ENCODE results near the gene COX7C. TPM values are rescaled to one million over a fixed set of nuclear protein-coding genes. Genes with fewer than 3 reads are reported as not detected.
A peak's percentile ranks its signal among the peaks of the same experiment; 100 is the strongest.
"Not testable (repeated sequence)": the region's sequence is repeated elsewhere in the genome, so short reads cannot be mapped to it uniquely, and the experiment has no call there.

Gene COX7C
- polyA plus RNA-seq, result 100 to 1,000 TPM; 503 to 843 TPM

- Histone ChIP-seq H3K4me3 (ENCODE audit: low read depth in 1 of 2, low read length in 2 of 2) (peak within 1 kb of the TSS; percentile 77 to 97), H3K4me1 (ENCODE audit: control insufficient read depth in 2 of 2, insufficient read depth in 2 of 2, low read length in 1 of 2) (no peaks in the 10 kb centered on the region), H3K27me3 (ENCODE audit: control insufficient read depth in 1 of 2, insufficient read depth in 2 of 2, low read length in 2 of 2) (no peaks in the 10 kb centered on the region), H3K36me3 (ENCODE audit: control insufficient read depth in 2 of 2, insufficient read depth in 2 of 2, low read length in 1 of 2) (no peaks in the 10 kb centered on the region), H3K27ac (ENCODE audit: low read depth in 2 of 2, low read length in 1 of 2) (peak within 1 kb of the TSS; percentile 78 to 94), H3K9me3 (ENCODE audit: control insufficient read depth in 2 of 2, insufficient read depth in 1 of 2, low read depth in 1 of 2, low read length in 1 of 2) (no peaks in the 10 kb centered on the region)
- 0 to 1% methylated on average over 41 of the region's 41 CpGs for WGBS, 2 donors
These were observed at the start of gene COX7C for GRCh38 chr5:86617756-86618576. Gene COX7C, plus strand, starts transcription at chr5:86617941. Its CDS starts 115 bp downstream, at chr5:86618056.

GRCh38 chr5:86569522-86570426 is 48.0 kb upstream of the COX7C start:
- H3K4me3 ChIP-seq (ENCODE audit: low read depth in 1 of 2, low read length in 2 of 2); H3K36me3 ChIP-seq (ENCODE audit: control insufficient read depth in 2 of 2, insufficient read depth in 2 of 2, low read length in 1 of 2); H3K9me3 ChIP-seq (ENCODE audit: control insufficient read depth in 2 of 2, insufficient read depth in 1 of 2, low read depth in 1 of 2, low read length in 1 of 2); H3K27ac ChIP-seq (ENCODE audit: low read depth in 2 of 2, low read length in 1 of 2); H3K4me1 ChIP-seq (ENCODE audit: control insufficient read depth in 2 of 2, insufficient read depth in 2 of 2, low read length in 1 of 2); H3K27me3 ChIP-seq (ENCODE audit: control insufficient read depth in 1 of 2, insufficient read depth in 2 of 2, low read length in 2 of 2): not testable (repeated sequence)
- 94 to 95% methylated on average over 41 to 44 of the region's 44 CpGs for WGBS, 2 donors

GRCh38 chr5:86570427-86571083 is 47.2 kb upstream of the COX7C start:
- WGBS, 2 donors, result 89 to 91% methylated on average over 20 of the region's 20 CpGs
- H3K27ac ChIP-seq (ENCODE audit: low read depth in 2 of 2, low read length in 1 of 2), result no peak overlapping the region
- peaks cover 0 to 4% of the 10 kb centered on the region in 2 donors for H3K9me3 ChIP-seq (ENCODE audit: control insufficient read depth in 2 of 2, insufficient read depth in 1 of 2, low read depth in 1 of 2, low read length in 1 of 2)
- no peaks in the 10 kb centered on the region for H3K4me1 ChIP-seq (ENCODE audit: control insufficient read depth in 2 of 2, insufficient read depth in 2 of 2, low read length in 1 of 2)
- H3K4me3 ChIP-seq (ENCODE audit: low read depth in 1 of 2, low read length in 2 of 2), result no peak overlapping the region
- no peaks in the 10 kb centered on the region for H3K27me3 ChIP-seq (ENCODE audit: control insufficient read depth in 1 of 2, insufficient read depth in 2 of 2, low read length in 2 of 2)
- no peaks in the 10 kb centered on the region for H3K36me3 ChIP-seq (ENCODE audit: control insufficient read depth in 2 of 2, insufficient read depth in 2 of 2, low read length in 1 of 2)

- not testable (repeated sequence) for H3K27me3 ChIP-seq (ENCODE audit: control insufficient read depth in 1 of 2, insufficient read depth in 2 of 2, low read length in 2 of 2); H3K4me1 ChIP-seq (ENCODE audit: control insufficient read depth in 2 of 2, insufficient read depth in 2 of 2, low read length in 1 of 2); H3K27ac ChIP-seq (ENCODE audit: low read depth in 2 of 2, low read length in 1 of 2); H3K4me3 ChIP-seq (ENCODE audit: low read depth in 1 of 2, low read length in 2 of 2); H3K9me3 ChIP-seq (ENCODE audit: control insufficient read depth in 2 of 2, insufficient read depth in 1 of 2, low read depth in 1 of 2, low read length in 1 of 2); H3K36me3 ChIP-seq (ENCODE audit: control insufficient read depth in 2 of 2, insufficient read depth in 2 of 2, low read length in 1 of 2)
- WGBS, 2 donors, result 89 to 95% methylated on average over 12 of the region's 12 CpGs
These were observed 46.6 kb upstream of the COX7C start for GRCh38 chr5:86571109-86571508.

GRCh38 chr5:86572825-86573517 is 44.8 kb upstream of the COX7C start:
- Histone ChIP-seq H3K4me1 (ENCODE audit: control insufficient read depth in 2 of 2, insufficient read depth in 2 of 2, low read length in 1 of 2) (no peaks in the 10 kb centered on the region), H3K27ac (ENCODE audit: low read depth in 2 of 2, low read length in 1 of 2) (no peak overlapping the region), H3K36me3 (ENCODE audit: control insufficient read depth in 2 of 2, insufficient read depth in 2 of 2, low read length in 1 of 2) (no peaks in the 10 kb centered on the region), H3K9me3 (ENCODE audit: control insufficient read depth in 2 of 2, insufficient read depth in 1 of 2, low read depth in 1 of 2, low read length in 1 of 2) (no peaks in the 10 kb centered on the region), H3K27me3 (ENCODE audit: control insufficient read depth in 1 of 2, insufficient read depth in 2 of 2, low read length in 2 of 2) (no peaks in the 10 kb centered on the region), H3K4me3 (ENCODE audit: low read depth in 1 of 2, low read length in 2 of 2) (no peak overlapping the region)
- WGBS, 2 donors, result 80 to 81% methylated on average over 7 of the region's 7 CpGs

GRCh38 chr5:86579502-86579901 is 38.2 kb upstream of the COX7C start:
- Histone ChIP-seq H3K36me3 (ENCODE audit: control insufficient read depth in 2 of 2, insufficient read depth in 2 of 2, low read length in 1 of 2) (no peaks in the 10 kb centered on the region), H3K4me1 (ENCODE audit: control insufficient read depth in 2 of 2, insufficient read depth in 2 of 2, low read length in 1 of 2) (no peaks in the 10 kb centered on the region), H3K27me3 (ENCODE audit: control insufficient read depth in 1 of 2, insufficient read depth in 2 of 2, low read length in 2 of 2) (no peaks in the 10 kb centered on the region), H3K27ac (ENCODE audit: low read depth in 2 of 2, low read length in 1 of 2) (no peak overlapping the region), H3K9me3 (ENCODE audit: control insufficient read depth in 2 of 2, insufficient read depth in 1 of 2, low read depth in 1 of 2, low read length in 1 of 2) (no peaks in the 10 kb centered on the region), H3K4me3 (ENCODE audit: low read depth in 1 of 2, low read length in 2 of 2) (no peak overlapping the region)
- 88 to 89% methylated on average over 3 of the region's 3 CpGs for WGBS, 2 donors

- Histone ChIP-seq H3K4me1 (ENCODE audit: control insufficient read depth in 2 of 2, insufficient read depth in 2 of 2, low read length in 1 of 2) (no peaks in the 10 kb centered on the region), H3K27me3 (ENCODE audit: control insufficient read depth in 1 of 2, insufficient read depth in 2 of 2, low read length in 2 of 2) (no peaks in the 10 kb centered on the region), H3K9me3 (ENCODE audit: control insufficient read depth in 2 of 2, insufficient read depth in 1 of 2, low read depth in 1 of 2, low read length in 1 of 2) (no peaks in the 10 kb centered on the region), H3K27ac (ENCODE audit: low read depth in 2 of 2, low read length in 1 of 2) (no peak overlapping the region), H3K4me3 (ENCODE audit: low read depth in 1 of 2, low read length in 2 of 2) (no peak overlapping the region), H3K36me3 (ENCODE audit: control insufficient read depth in 2 of 2, insufficient read depth in 2 of 2, low read length in 1 of 2) (no peaks in the 10 kb centered on the region)
These were observed 21.3 kb upstream of the COX7C start for GRCh38 chr5:86596476-86596875.

GRCh38 chr5:86605881-86606280 is 11.9 kb upstream of the COX7C start:
- WGBS, 2 donors, result 88 to 90% methylated on average over 3 of the region's 3 CpGs
- H3K4me1 ChIP-seq (ENCODE audit: control insufficient read depth in 2 of 2, insufficient read depth in 2 of 2, low read length in 1 of 2), result no peaks in the 10 kb centered on the region
- no peak overlapping the region for H3K27ac ChIP-seq (ENCODE audit: low read depth in 2 of 2, low read length in 1 of 2)
- no peak overlapping the region for H3K4me3 ChIP-seq (ENCODE audit: low read depth in 1 of 2, low read length in 2 of 2)
- no peaks in the 10 kb centered on the region for H3K27me3 ChIP-seq (ENCODE audit: control insufficient read depth in 1 of 2, insufficient read depth in 2 of 2, low read length in 2 of 2)
- no peaks in the 10 kb centered on the region for H3K36me3 ChIP-seq (ENCODE audit: control insufficient read depth in 2 of 2, insufficient read depth in 2 of 2, low read length in 1 of 2)
- no peaks in the 10 kb centered on the region for H3K9me3 ChIP-seq (ENCODE audit: control insufficient read depth in 2 of 2, insufficient read depth in 1 of 2, low read depth in 1 of 2, low read length in 1 of 2)

- H3K9me3 ChIP-seq (ENCODE audit: control insufficient read depth in 2 of 2, insufficient read depth in 1 of 2, low read depth in 1 of 2, low read length in 1 of 2), result no peaks in the 10 kb centered on the region
- no peaks in the 10 kb centered on the region for H3K36me3 ChIP-seq (ENCODE audit: control insufficient read depth in 2 of 2, insufficient read depth in 2 of 2, low read length in 1 of 2)
- H3K4me1 ChIP-seq (ENCODE audit: control insufficient read depth in 2 of 2, insufficient read depth in 2 of 2, low read length in 1 of 2), result no peaks in the 10 kb centered on the region
- no peak overlapping the region for H3K27ac ChIP-seq (ENCODE audit: low read depth in 2 of 2, low read length in 1 of 2)
- 92% methylated on average over 2 of the region's 2 CpGs for WGBS, 2 donors
- no peak overlapping the region for H3K4me3 ChIP-seq (ENCODE audit: low read depth in 1 of 2, low read length in 2 of 2)
- H3K27me3 ChIP-seq (ENCODE audit: control insufficient read depth in 1 of 2, insufficient read depth in 2 of 2, low read length in 2 of 2), result no peaks in the 10 kb centered on the region
These were observed 4.3 kb upstream of the COX7C start for GRCh38 chr5:86613455-86613854.

All from esophagus (tissue), 2 donors.